ENCODE data around the gene DUSP9.
"Not testable (repeated sequence)": the region's sequence is repeated elsewhere in the genome, so short reads cannot be mapped to it uniquely, and the experiment has no call there.

Gene DUSP9

GRCh38 chrX:153646620-153647373 is at the start of gene DUSP9:
Gene DUSP9 (plus strand): TSS chrX:153647203. CDS start chrX:153647954, 751 bp downstream.
- no peak for DNase-seq

GRCh38 chrX:153598541-153599191 is 48.3 kb upstream of the DUSP9 start, which contains the start of gene CCNQ:
Gene CCNQ (minus strand): TSS chrX:153599139. CDS start chrX:153599073, 66 bp downstream.
- no peak for DNase-seq

- peak; percentile 75 for DNase-seq
Observed at GRCh38 chrX:153599192-153600031, 47.6 kb upstream of the DUSP9 start.

- DNase-seq, result no peak
Observed at GRCh38 chrX:153600032-153600373, 47.0 kb upstream of the DUSP9 start.

- DNase-seq, result no peak
Observed at GRCh38 chrX:153600921-153601320, 46.1 kb upstream of the DUSP9 start.

GRCh38 chrX:153601511-153602110 is 45.4 kb upstream of the DUSP9 start:
- no peak for DNase-seq

GRCh38 chrX:153602601-153603000 is 44.4 kb upstream of the DUSP9 start:
- no peak for DNase-seq

GRCh38 chrX:153603131-153603656 is 43.8 kb upstream of the DUSP9 start:
- DNase-seq, result no peak

GRCh38 chrX:153604666-153605380 is 42.2 kb upstream of the DUSP9 start:
- DNase-seq, result not testable (repeated sequence)

- DNase-seq, result no peak
Observed at GRCh38 chrX:153606503-153606902, 40.5 kb upstream of the DUSP9 start.

GRCh38 chrX:153608376-153608775 is 38.6 kb upstream of the DUSP9 start:
- no peak for DNase-seq

- no peak for DNase-seq
Observed at GRCh38 chrX:153608806-153609205, 38.2 kb upstream of the DUSP9 start.

- peak; percentile 50 for DNase-seq
Observed at GRCh38 chrX:153609917-153610835, 36.8 kb upstream of the DUSP9 start.

GRCh38 chrX:153610836-153611213 is 36.2 kb upstream of the DUSP9 start:
- no peak for DNase-seq

- no peak for DNase-seq
Observed at GRCh38 chrX:153611298-153612095, 35.5 kb upstream of the DUSP9 start.

GRCh38 chrX:153612413-153612812 is 34.6 kb upstream of the DUSP9 start:
- DNase-seq, result no peak

- no peak for DNase-seq
Observed at GRCh38 chrX:153614818-153615217, 32.2 kb upstream of the DUSP9 start.

- DNase-seq, result no peak
Observed at GRCh38 chrX:153620576-153620975, 26.4 kb upstream of the DUSP9 start.

- no peak for DNase-seq
Observed at GRCh38 chrX:153621949-153622598, 24.9 kb upstream of the DUSP9 start.
